IMR-90 (cell line): ENCODE results near the gene ARNT2. TPM values are rescaled to one million over a fixed set of nuclear protein-coding genes. Genes with fewer than 3 reads are reported as not detected.

ENCODE experiments used
- ATAC-seq: fragments of 200-7000 bp; cut with Tn5 transposase; 2 replicates; pipeline ENCODE4 v1.9.1; 2020; ENCODE audit warnings: low read depth, mild to moderate bottlenecking, moderate library complexity
- BruUV-seq: library from RNA; stranded (reverse); fragments of 400-500 nt; replicated peaks from 2 replicates; lab custom pipeline; 2021; lab: Mats Ljungman, UMichigan
- CTCF ChIA-PET: fragments of 300-600 bp; formaldehyde crosslinking; extraction: SDS; loops from one replicate; lab custom pipeline; 2021; ENCODE audit warnings: antibody characterized with exemption; lab: Yijun Ruan, JAX
- POLR2A ChIA-PET: fragments of 300-600 bp; sonication (Branson Sonifier 250); formaldehyde crosslinking; loops from one replicate; lab custom pipeline; 2022; ENCODE audit warnings: antibody characterized with exemption; ENCODE audit not compliant: unreplicated experiment; lab: Charles Lee
- DNase-seq: peaks from one replicate; pipeline ENCODE4 v3.0.0; 2013
- H2AFZ ChIP-seq: replicated peaks from 2 replicates; pipeline ENCODE3; 2013; ENCODE audit warnings: low read length, mild to moderate bottlenecking; ENCODE audit not compliant: poor library complexity
- H2AK5ac ChIP-seq: 2 replicates; pipeline ENCODE4 v1.6.1; 2013; ENCODE audit warnings: low read depth, low read length, inconsistent platforms
- H2AK9ac ChIP-seq: replicated peaks from 2 replicates; pipeline ENCODE3; 2013; ENCODE audit warnings: mild to moderate bottlenecking, low read depth, low read length, moderate library complexity; ENCODE audit not compliant: poor library complexity
- H2BK120ac ChIP-seq: 2 replicates; pipeline ENCODE4 v1.6.1; 2013; ENCODE audit warnings: low read depth, low read length, inconsistent platforms
- H2BK15ac ChIP-seq: 3 replicates; pipeline ENCODE4 v1.6.1; 2013; ENCODE audit warnings: low read depth, low read length, inconsistent platforms
- H2BK20ac ChIP-seq: 2 replicates; pipeline ENCODE4 v1.6.1; 2013; ENCODE audit warnings: low read depth, mild to moderate bottlenecking, inconsistent platforms, low read length, moderate library complexity
- H2BK5ac ChIP-seq: 2 replicates; pipeline ENCODE4 v1.6.1; 2013; ENCODE audit warnings: mild to moderate bottlenecking, low read depth, low read length, inconsistent platforms; ENCODE audit not compliant: poor library complexity, severe bottlenecking
- H3K14ac ChIP-seq: replicated peaks from 2 replicates; pipeline ENCODE4 v1.6.1; 2013; ENCODE audit warnings: low read depth, low read length, inconsistent platforms
- H3K18ac ChIP-seq: 2 replicates; pipeline ENCODE4 v1.6.1; 2013; ENCODE audit warnings: low read depth, low read length, control low read depth
- H3K23ac ChIP-seq: 2 replicates; pipeline ENCODE4 v1.6.1; 2013; ENCODE audit warnings: low read depth, low read length, inconsistent platforms
- H3K27ac ChIP-seq: 2 replicates; pipeline ENCODE4 v1.5.1; 2013; ENCODE audit warnings: mild to moderate bottlenecking, control low read depth, low read length; ENCODE audit not compliant: insufficient read depth
- H3K27me3 ChIP-seq: 2 replicates; pipeline ENCODE4 v1.6.1; 2013; ENCODE audit warnings: low read length; ENCODE audit not compliant: control insufficient read depth, insufficient read depth
- H3K36me3 ChIP-seq: 2 replicates; pipeline ENCODE4 v1.6.1; 2013; ENCODE audit warnings: low read length, mixed read lengths; ENCODE audit not compliant: control insufficient read depth, insufficient read depth
- H3K4ac ChIP-seq: 2 replicates; pipeline ENCODE4 v1.6.1; 2013; ENCODE audit warnings: low read depth, low read length, inconsistent platforms
- H3K4me1 ChIP-seq: 2 replicates; pipeline ENCODE4 v1.6.1; 2013; ENCODE audit warnings: low read length, mixed read lengths; ENCODE audit not compliant: control insufficient read depth, insufficient read depth
- H3K4me2 ChIP-seq: 2 replicates; pipeline ENCODE4 v1.6.1; 2013; ENCODE audit warnings: low read depth, mild to moderate bottlenecking, control low read depth, low read length, moderate library complexity
- H3K4me3 ChIP-seq: 2 replicates; pipeline ENCODE4 v1.5.1; 2013; ENCODE audit warnings: low read depth, mild to moderate bottlenecking, control low read depth, low read length, moderate library complexity; ENCODE audit not compliant: insufficient read depth
- H3K56ac ChIP-seq: 2 replicates; pipeline ENCODE4 v1.6.1; 2013; ENCODE audit warnings: low read length, inconsistent platforms; ENCODE audit not compliant: insufficient read depth; ENCODE audit errors: extremely low read depth
- H3K79me1 ChIP-seq, 2 experiments: 2 replicates each; pipeline ENCODE4 v1.6.1; 2013; ENCODE audit warnings: low read length in 2 of 2, inconsistent platforms in 1 of 2, low read depth in 1 of 2
- H3K9ac ChIP-seq: 2 replicates; pipeline ENCODE4 v1.6.1; 2013; ENCODE audit warnings: low read depth, low read length, control low read depth
- H3K9me1 ChIP-seq: 2 replicates; pipeline ENCODE4 v1.6.1; 2013; ENCODE audit warnings: low read length, inconsistent platforms; ENCODE audit not compliant: insufficient read depth
- H3K9me3 ChIP-seq: 2 replicates; pipeline ENCODE4 v1.6.1; 2013; ENCODE audit warnings: low read length; ENCODE audit not compliant: control insufficient read depth, insufficient read depth
- H4K20me1 ChIP-seq: 2 replicates; pipeline ENCODE4 v1.6.1; 2013; ENCODE audit warnings: low read length, inconsistent platforms; ENCODE audit not compliant: insufficient read depth
- H4K5ac ChIP-seq: 2 replicates; pipeline ENCODE4 v1.6.1; 2013; ENCODE audit warnings: mild to moderate bottlenecking, low read depth, low read length, control low read depth
- H4K8ac ChIP-seq, 2 experiments: 2 replicates each; pipeline ENCODE4 v1.6.1; 2013; ENCODE audit warnings: low read depth in 2 of 2, low read length in 2 of 2, control low read depth in 1 of 2, inconsistent platforms in 1 of 2
- H4K91ac ChIP-seq: 2 replicates; pipeline ENCODE4 v1.6.1; 2013; ENCODE audit warnings: low read depth, low read length, inconsistent platforms; ENCODE audit not compliant: insufficient read depth
- BHLHE40 ChIP-seq: fragments of 150-350 bp; IDR thresholded peaks from 2 replicates; pipeline ENCODE4 v1.6.1; 2016; ENCODE audit warnings: mild to moderate bottlenecking, low read depth, low read length
- CEBPB ChIP-seq: IDR thresholded peaks from 2 replicates; pipeline ENCODE4 v1.6.1; 2012; ENCODE audit warnings: low read depth, low read length, improper control_type of control experiment
- CHD1 ChIP-seq: IDR thresholded peaks from 2 replicates; pipeline ENCODE4 v1.6.1; 2012; ENCODE audit warnings: low read depth, low read length, improper control_type of control experiment
- FOS ChIP-seq: fragments of 150-350 bp; IDR thresholded peaks from 2 replicates; pipeline ENCODE4 v1.6.1; 2016; ENCODE audit warnings: low read depth, low read length
- MAFK ChIP-seq: IDR thresholded peaks from 2 replicates; pipeline ENCODE4 v1.6.1; 2012; ENCODE audit warnings: low read depth, low read length, improper control_type of control experiment
- MAZ ChIP-seq: IDR thresholded peaks from 2 replicates; pipeline ENCODE4 v1.6.1; 2012; ENCODE audit warnings: low read depth, mild to moderate bottlenecking, low read length, improper control_type of control experiment, moderate library complexity, borderline replicate concordance
- MXI1 ChIP-seq: IDR thresholded peaks from 2 replicates; pipeline ENCODE4 v1.6.1; 2012; ENCODE audit warnings: low read depth, mild to moderate bottlenecking, low read length, moderate library complexity, borderline replicate concordance
- NFE2L2 ChIP-seq: fragments of 150-350 bp; IDR thresholded peaks from 2 replicates; pipeline ENCODE4 v1.6.1; 2016; ENCODE audit warnings: low read depth, mild to moderate bottlenecking, low read length
- POLR2A ChIP-seq: IDR thresholded peaks from 2 replicates; pipeline ENCODE4 v1.6.1; 2012; ENCODE audit warnings: mild to moderate bottlenecking, low read depth, low read length
- RAD21 ChIP-seq: IDR thresholded peaks from 2 replicates; pipeline ENCODE4 v1.6.1; 2012; ENCODE audit warnings: low read length, improper control_type of control experiment
- RCOR1 ChIP-seq: IDR thresholded peaks from 2 replicates; pipeline ENCODE4 v1.6.1; 2012; ENCODE audit warnings: mild to moderate bottlenecking, low read length, improper control_type of control experiment; ENCODE audit not compliant: insufficient replicate concordance
- RFX5 ChIP-seq: IDR thresholded peaks from 2 replicates; pipeline ENCODE4 v1.8.0; 2012; ENCODE audit warnings: low read depth, mild to moderate bottlenecking, low read length, moderate library complexity
- SMC3 ChIP-seq: fragments of 150-350 bp; IDR thresholded peaks from 2 replicates; pipeline ENCODE4 v1.6.1; 2016; ENCODE audit warnings: low read depth, mild to moderate bottlenecking, antibody characterized with exemption, low read length, moderate library complexity
- WGBS, 2 experiments: methylation state at CpG; one replicate each; pipeline versions ENCODE4 v1.1.5 to v1.1.7; 2013; ENCODE audit warnings: missing lambda C conversion rate in 2 of 2; ENCODE audit not compliant: insufficient read length in 1 of 2; ENCODE audit errors: extremely low coverage in 2 of 2; 5-methylcytosine and 5-hydroxymethylcytosine counted together
- dilution Hi-C: fragments of 300-500 bp; cut with HindIII; formaldehyde crosslinking; loops from one replicate; pipeline ENCODE4 v1.14.3; 2018; ENCODE audit warnings: low sequenced_read_pairs; ENCODE audit not compliant: unreplicated experiment
- in situ Hi-C: fragments of 300-500 bp; cut with MboI; formaldehyde crosslinking; loops from 3 replicates; pipeline ENCODE4 v1.14.3; 2019; ENCODE audit warnings: low sequenced_read_pairs, inconsistent platforms, mixed read lengths
- intact Hi-C: fragments of 100-400 bp; cut with micrococcal nuclease; formaldehyde crosslinking; loops from 2 replicates; pipeline ENCODE4 v1.10.0; 2022
- polyA plus RNA-seq, 3 experiments: library from polyadenylated mRNA; depleted of rRNA; stranded (reverse); fragments of >200 nt; gene quantifications; 2 replicates each; pipeline ENCODE4 v1.2.3, GENCODE V29; 2012; ENCODE audit warnings: low replicate concordance in 1 of 3
- total RNA-seq: library from RNA; depleted of rRNA; stranded (reverse); fragments of >200 nt; gene quantifications from 2 replicates; pipeline ENCODE4 v1.2.3, GENCODE V29; 2012
- TF ChIP-seq, protein P1 (sequence below): fragments of 150-350 bp; IDR thresholded peaks from 2 replicates; pipeline ENCODE4 v1.6.1; 2016; ENCODE audit warnings: low read depth, mild to moderate bottlenecking, low read length, moderate library complexity, borderline replicate concordance
- TF ChIP-seq, protein P2 (sequence below): conservative IDR thresholded peaks from 2 replicates; pipeline ENCODE4 v1.5.1; 2012; ENCODE audit warnings: mild to moderate bottlenecking, low read depth, low read length, improper control_type of control experiment
- TF ChIP-seq, protein P3 (sequence below): fragments of 150-350 bp; IDR thresholded peaks from 2 replicates; pipeline ENCODE4 v1.6.1; 2017; ENCODE audit warnings: mild to moderate bottlenecking, antibody characterized with exemption, low read length, low read depth

ARNT2 gene
- total and polyA plus RNA-seq, 2 of the 4 experiments (the other 2 are of a cell fraction), result 18.2 to 19.0 TPM

DNA sequence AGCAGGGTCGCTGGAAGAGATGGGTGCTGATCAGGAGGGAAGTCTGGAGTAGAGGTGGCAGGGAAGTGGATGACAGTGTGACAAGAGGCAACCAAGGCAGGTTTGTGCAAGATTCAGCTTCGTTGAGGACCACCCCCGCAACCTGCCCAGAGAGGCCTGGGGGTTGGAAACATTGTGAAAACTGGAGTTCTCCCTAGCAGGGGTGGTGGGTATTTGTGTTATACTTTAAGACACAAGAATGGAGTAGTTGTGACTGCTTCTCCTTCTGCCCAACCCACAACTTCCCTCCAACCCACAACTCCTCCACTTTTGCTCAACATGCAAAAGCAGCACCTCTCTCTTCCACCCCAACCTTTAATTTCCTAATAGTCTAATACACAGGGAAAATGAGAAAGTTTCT is 8.6 kb upstream of the ARNT2 start:
- dilution Hi-C loops, result no loop called here
- H4K91ac ChIP-seq, result no peak overlapping the region
- H3K79me1 ChIP-seq, result no peaks in the 10 kb centered on the region
- H4K20me1 ChIP-seq, result no peaks in the 10 kb centered on the region
- BruUV-seq, result no TSS peak
- POLR2A ChIA-PET, result no interaction called here
- TF ChIP-seq, protein P1, sequence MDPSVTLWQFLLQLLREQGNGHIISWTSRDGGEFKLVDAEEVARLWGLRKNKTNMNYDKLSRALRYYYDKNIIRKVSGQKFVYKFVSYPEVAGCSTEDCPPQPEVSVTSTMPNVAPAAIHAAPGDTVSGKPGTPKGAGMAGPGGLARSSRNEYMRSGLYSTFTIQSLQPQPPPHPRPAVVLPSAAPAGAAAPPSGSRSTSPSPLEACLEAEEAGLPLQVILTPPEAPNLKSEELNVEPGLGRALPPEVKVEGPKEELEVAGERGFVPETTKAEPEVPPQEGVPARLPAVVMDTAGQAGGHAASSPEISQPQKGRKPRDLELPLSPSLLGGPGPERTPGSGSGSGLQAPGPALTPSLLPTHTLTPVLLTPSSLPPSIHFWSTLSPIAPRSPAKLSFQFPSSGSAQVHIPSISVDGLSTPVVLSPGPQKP, result no peak
- TF ChIP-seq, protein P2, sequence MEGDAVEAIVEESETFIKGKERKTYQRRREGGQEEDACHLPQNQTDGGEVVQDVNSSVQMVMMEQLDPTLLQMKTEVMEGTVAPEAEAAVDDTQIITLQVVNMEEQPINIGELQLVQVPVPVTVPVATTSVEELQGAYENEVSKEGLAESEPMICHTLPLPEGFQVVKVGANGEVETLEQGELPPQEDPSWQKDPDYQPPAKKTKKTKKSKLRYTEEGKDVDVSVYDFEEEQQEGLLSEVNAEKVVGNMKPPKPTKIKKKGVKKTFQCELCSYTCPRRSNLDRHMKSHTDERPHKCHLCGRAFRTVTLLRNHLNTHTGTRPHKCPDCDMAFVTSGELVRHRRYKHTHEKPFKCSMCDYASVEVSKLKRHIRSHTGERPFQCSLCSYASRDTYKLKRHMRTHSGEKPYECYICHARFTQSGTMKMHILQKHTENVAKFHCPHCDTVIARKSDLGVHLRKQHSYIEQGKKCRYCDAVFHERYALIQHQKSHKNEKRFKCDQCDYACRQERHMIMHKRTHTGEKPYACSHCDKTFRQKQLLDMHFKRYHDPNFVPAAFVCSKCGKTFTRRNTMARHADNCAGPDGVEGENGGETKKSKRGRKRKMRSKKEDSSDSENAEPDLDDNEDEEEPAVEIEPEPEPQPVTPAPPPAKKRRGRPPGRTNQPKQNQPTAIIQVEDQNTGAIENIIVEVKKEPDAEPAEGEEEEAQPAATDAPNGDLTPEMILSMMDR, result no peak
- no peak for TF ChIP-seq FOS
- no peak for TF ChIP-seq CHD1
- no peak for TF ChIP-seq CEBPB
- no peak for TF ChIP-seq MXI1
- no peak for TF ChIP-seq SMC3
- no peak for TF ChIP-seq RAD21
- TF ChIP-seq NFE2L2, result no peak
- no peak for TF ChIP-seq RFX5
- TF ChIP-seq MAFK, result no peak
- TF ChIP-seq, protein P3, sequence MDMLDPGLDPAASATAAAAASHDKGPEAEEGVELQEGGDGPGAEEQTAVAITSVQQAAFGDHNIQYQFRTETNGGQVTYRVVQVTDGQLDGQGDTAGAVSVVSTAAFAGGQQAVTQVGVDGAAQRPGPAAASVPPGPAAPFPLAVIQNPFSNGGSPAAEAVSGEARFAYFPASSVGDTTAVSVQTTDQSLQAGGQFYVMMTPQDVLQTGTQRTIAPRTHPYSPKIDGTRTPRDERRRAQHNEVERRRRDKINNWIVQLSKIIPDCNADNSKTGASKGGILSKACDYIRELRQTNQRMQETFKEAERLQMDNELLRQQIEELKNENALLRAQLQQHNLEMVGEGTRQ, result no peak
- TF ChIP-seq MAZ, result no peak
- no peak for TF ChIP-seq RCOR1
- no peak for TF ChIP-seq POLR2A
- TF ChIP-seq BHLHE40, result no peak
- H2BK120ac ChIP-seq, result no peak overlapping the region
- DNase-seq (no peak), ATAC-seq (no peak)
- no peak overlapping the region for H3K23ac ChIP-seq
- CTCF ChIA-PET, result no interaction called here
- no peak overlapping the region for H3K9ac ChIP-seq
- no peak overlapping the region for H3K27ac ChIP-seq
- H3K9me1 ChIP-seq, result no peaks in the 10 kb centered on the region
- no peak overlapping the region for H2AK5ac ChIP-seq
- no peak overlapping the region for H3K18ac ChIP-seq
- WGBS, 2 experiments, result 100% methylated on average over 1 of the region's 3 CpGs; no CpG with 5 or more reads in 1 of the 2 experiments
- H2BK20ac ChIP-seq, result no peak overlapping the region
- H4K5ac ChIP-seq, result no peak overlapping the region
- no peak overlapping the region for H2AK9ac ChIP-seq
- in situ Hi-C loops, result no loop called here
- H2BK15ac ChIP-seq, result no peak overlapping the region
- H3K4me2 ChIP-seq, result no peak overlapping the region
- H3K4me3 ChIP-seq, result no peak overlapping the region
- peaks cover 7% of the 10 kb centered on the region for H3K27me3 ChIP-seq
- intact Hi-C loops, result no loop called here
- no peak overlapping the region for H3K4ac ChIP-seq
- no peak overlapping the region for H4K8ac ChIP-seq
- H2BK5ac ChIP-seq, result no peak overlapping the region
- H3K9me3 ChIP-seq, result no peaks in the 10 kb centered on the region
- no peaks in the 10 kb centered on the region for H3K4me1 ChIP-seq
- no peaks in the 10 kb centered on the region for H3K36me3 ChIP-seq
- no peak overlapping the region for H3K56ac ChIP-seq
- H3K14ac ChIP-seq, result no peak overlapping the region
- H2AFZ ChIP-seq, result no peak overlapping the region
